ENCODE data around the gene RTN4R.
A peak's percentile ranks its signal among the peaks of the same experiment; 100 is the strongest.
"Not testable (repeated sequence)": the region's sequence is repeated elsewhere in the genome, so short reads cannot be mapped to it uniquely, and the experiment has no call there.

RTN4R gene

DNA sequence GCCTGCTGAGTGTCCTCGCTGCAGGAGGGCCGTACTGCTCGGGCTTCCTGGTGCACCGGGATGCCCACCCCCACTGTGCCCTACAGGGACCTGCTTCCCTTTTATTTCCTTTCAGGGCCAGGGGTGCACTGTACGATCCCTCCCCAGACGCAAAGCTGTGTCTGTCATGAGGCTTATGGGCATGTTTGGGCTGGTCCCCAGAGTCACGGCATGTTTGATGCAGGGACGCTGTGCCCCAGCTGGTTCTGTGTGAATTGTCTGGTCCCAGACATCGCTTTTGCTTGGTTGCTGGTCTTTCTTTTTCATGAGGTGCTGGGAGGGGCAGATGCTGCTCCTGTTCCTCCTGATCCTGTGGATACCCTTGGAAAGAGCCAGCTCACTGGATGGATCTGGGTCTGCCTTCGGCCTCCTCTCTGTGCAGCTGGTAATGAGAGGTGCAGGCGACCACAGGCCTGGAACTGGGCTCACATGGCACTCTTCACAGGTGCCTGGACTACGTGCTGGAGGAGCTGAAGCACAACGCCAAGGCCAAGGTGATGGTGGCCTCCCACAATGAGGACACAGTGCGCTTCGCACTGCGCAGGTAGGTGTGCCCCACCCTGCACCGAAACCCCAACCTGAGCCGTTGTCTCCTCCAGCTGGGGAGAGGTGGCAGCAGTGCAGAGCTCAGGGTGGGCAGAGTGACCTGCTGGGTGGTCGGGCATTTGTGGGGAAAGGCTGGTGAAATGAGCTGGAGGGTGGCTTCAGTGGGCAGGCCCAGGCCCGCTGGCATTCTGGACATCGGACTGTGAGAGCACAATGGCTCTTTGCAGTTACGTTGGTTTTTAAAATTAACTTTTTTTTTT, 40.9 kb upstream of the RTN4R start:
- not testable (repeated sequence) for H2BK5ac ChIP-seq (ENCODE audit: low read depth, low read length, poor library complexity, severe bottlenecking); H3K14ac ChIP-seq (ENCODE audit: low read length in 2 of 2); H2BK120ac ChIP-seq (ENCODE audit: low read depth, low read length); H2BK15ac ChIP-seq (ENCODE audit: low read depth, poor library complexity, severe bottlenecking); H3K23ac ChIP-seq (ENCODE audit: low read length in 2 of 2); H4K8ac ChIP-seq (ENCODE audit: low read length); H3K36me3 ChIP-seq (ENCODE audit: control insufficient read depth in 1 of 2, insufficient read depth in 2 of 2, low read depth in 1 of 2, low read length in 2 of 2); H3K4ac ChIP-seq (ENCODE audit: low read depth in 1 of 2, low read length in 2 of 2); H4K91ac ChIP-seq (ENCODE audit: low read length); H2AK5ac ChIP-seq (ENCODE audit: low read length, severe bottlenecking); H3K4me1 ChIP-seq (ENCODE audit: control insufficient read depth, insufficient read depth, low read depth, low read length); H2BK12ac ChIP-seq (ENCODE audit: low read length in 2 of 2); DNase-seq; H3K9ac ChIP-seq (ENCODE audit: low read length); H3K9me3 ChIP-seq (ENCODE audit: control insufficient read depth, low read length); H2AFZ ChIP-seq (ENCODE audit: low read depth, low read length); H3K4me2 ChIP-seq (ENCODE audit: low read length, poor library complexity, severe bottlenecking); H3K4me3 ChIP-seq (ENCODE audit: insufficient read depth in 1 of 2, low read depth in 1 of 2, low read length in 2 of 2); H3K27ac ChIP-seq (ENCODE audit: low read length, poor library complexity, severe bottlenecking); H3K79me1 ChIP-seq (replicated peaks; ENCODE audit: low read length, poor library complexity, severe bottlenecking)
- WGBS: 91% methylated on average over 18 of the region's 22 CpGs
- Histone ChIP-seq H3K27me3 (ENCODE audit: control insufficient read depth in 1 of 2, insufficient read depth in 1 of 2, low read length in 2 of 2) (peaks cover 0 to 11% of the 10 kb centered on the region in 2 experiments), H3K18ac (ENCODE audit: low read depth in 1 of 2, low read length in 2 of 2) (peak overlapping the region in 1 of 2 experiments; percentile 26)

- Histone ChIP-seq H3K27me3 (ENCODE audit: control insufficient read depth in 1 of 2, insufficient read depth in 1 of 2, low read length in 2 of 2) (peaks cover 3 to 19% of the 10 kb centered on the region in 2 experiments), H4K91ac (ENCODE audit: low read length) (peak overlapping the region; percentile 50)
- H2BK5ac ChIP-seq (ENCODE audit: low read depth, low read length, poor library complexity, severe bottlenecking); H3K9ac ChIP-seq (ENCODE audit: low read length); H3K4me3 ChIP-seq (ENCODE audit: insufficient read depth in 1 of 2, low read depth in 1 of 2, low read length in 2 of 2); H3K4me2 ChIP-seq (ENCODE audit: low read length, poor library complexity, severe bottlenecking); H3K4me1 ChIP-seq (ENCODE audit: control insufficient read depth, insufficient read depth, low read depth, low read length); H2BK15ac ChIP-seq (ENCODE audit: low read depth, poor library complexity, severe bottlenecking); H2BK120ac ChIP-seq (ENCODE audit: low read depth, low read length); H3K36me3 ChIP-seq (ENCODE audit: control insufficient read depth in 1 of 2, insufficient read depth in 2 of 2, low read depth in 1 of 2, low read length in 2 of 2); DNase-seq; H3K18ac ChIP-seq (ENCODE audit: low read depth in 1 of 2, low read length in 2 of 2); H2AK5ac ChIP-seq (ENCODE audit: low read length, severe bottlenecking); H3K14ac ChIP-seq (ENCODE audit: low read length in 2 of 2); H3K27ac ChIP-seq (ENCODE audit: low read length, poor library complexity, severe bottlenecking); H3K9me3 ChIP-seq (ENCODE audit: control insufficient read depth, low read length); H3K23ac ChIP-seq (ENCODE audit: low read length in 2 of 2); H2BK12ac ChIP-seq (ENCODE audit: low read length in 2 of 2); H2AFZ ChIP-seq (ENCODE audit: low read depth, low read length); H3K79me1 ChIP-seq (replicated peaks; ENCODE audit: low read length, poor library complexity, severe bottlenecking); H3K4ac ChIP-seq (ENCODE audit: low read depth in 1 of 2, low read length in 2 of 2); H4K8ac ChIP-seq (ENCODE audit: low read length): not testable (repeated sequence)
- 88% methylated on average over 10 of the region's 14 CpGs for whole genome bisulfite sequencing
These were observed 39.6 kb upstream of the RTN4R start for GRCh38 chr22:20307448-20308447.

DNA sequence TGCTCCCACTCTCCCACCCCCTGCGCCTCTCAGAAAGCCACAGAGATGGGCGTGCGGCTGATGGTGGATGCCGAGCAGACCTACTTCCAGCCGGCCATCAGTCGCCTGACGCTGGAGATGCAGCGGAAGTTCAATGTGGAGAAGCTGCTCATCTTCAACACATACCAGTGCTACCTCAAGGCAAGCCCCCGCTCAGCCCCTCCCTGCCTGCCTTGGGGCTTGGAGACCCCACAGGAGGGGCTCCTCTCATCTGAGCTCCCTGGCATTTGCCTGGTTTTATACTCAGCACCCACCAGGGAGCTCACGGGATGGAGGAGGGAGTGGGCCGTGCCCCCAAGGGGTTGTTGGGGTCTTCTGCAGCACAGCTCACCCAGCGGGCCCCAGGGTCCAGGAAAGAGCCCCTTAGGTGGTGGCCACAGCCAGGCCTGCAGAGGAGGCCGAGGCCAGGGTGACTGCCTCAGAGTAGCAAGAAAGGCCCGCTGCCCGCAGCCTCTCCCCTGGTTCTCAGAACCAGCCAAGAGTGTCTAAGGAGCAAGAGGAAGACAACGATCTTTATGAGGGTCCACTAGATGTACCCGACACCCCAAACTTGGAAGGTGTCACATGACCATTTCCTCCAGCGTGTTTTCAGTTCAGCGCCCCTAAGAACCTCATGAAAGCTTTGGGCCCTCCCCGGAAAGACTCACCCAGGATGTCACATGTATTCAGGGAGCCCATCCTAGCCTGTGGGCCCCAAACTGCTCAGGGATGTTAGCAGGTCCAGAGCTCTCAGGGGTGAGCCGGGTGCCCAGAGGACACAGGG, 38.7 kb upstream of the RTN4R start:
- H3K9me3 ChIP-seq (ENCODE audit: control insufficient read depth, low read length); H4K8ac ChIP-seq (ENCODE audit: low read length); H3K4me3 ChIP-seq (ENCODE audit: insufficient read depth in 1 of 2, low read depth in 1 of 2, low read length in 2 of 2): not testable (repeated sequence)

More for the DNA sequence above, 38.7 kb upstream of the RTN4R start:
- H2BK12ac ChIP-seq (ENCODE audit: low read length in 2 of 2); DNase-seq; H3K27ac ChIP-seq (ENCODE audit: low read length, poor library complexity, severe bottlenecking); H3K14ac ChIP-seq (ENCODE audit: low read length in 2 of 2); H3K9ac ChIP-seq (ENCODE audit: low read length); H2BK15ac ChIP-seq (ENCODE audit: low read depth, poor library complexity, severe bottlenecking); H3K79me1 ChIP-seq (replicated peaks; ENCODE audit: low read length, poor library complexity, severe bottlenecking); H4K91ac ChIP-seq (ENCODE audit: low read length); H3K18ac ChIP-seq (ENCODE audit: low read depth in 1 of 2, low read length in 2 of 2); H2BK5ac ChIP-seq (ENCODE audit: low read depth, low read length, poor library complexity, severe bottlenecking); H3K4ac ChIP-seq (ENCODE audit: low read depth in 1 of 2, low read length in 2 of 2); H3K4me2 ChIP-seq (ENCODE audit: low read length, poor library complexity, severe bottlenecking); H2AK5ac ChIP-seq (ENCODE audit: low read length, severe bottlenecking); H3K36me3 ChIP-seq (ENCODE audit: control insufficient read depth in 1 of 2, insufficient read depth in 2 of 2, low read depth in 1 of 2, low read length in 2 of 2); H3K4me1 ChIP-seq (ENCODE audit: control insufficient read depth, insufficient read depth, low read depth, low read length); H2AFZ ChIP-seq (ENCODE audit: low read depth, low read length); H2BK120ac ChIP-seq (ENCODE audit: low read depth, low read length); H3K23ac ChIP-seq (ENCODE audit: low read length in 2 of 2): not testable (repeated sequence)
- WGBS: 91% methylated on average over 20 of the region's 21 CpGs
- peaks cover 9 to 27% of the 10 kb centered on the region in 2 experiments for H3K27me3 ChIP-seq (ENCODE audit: control insufficient read depth in 1 of 2, insufficient read depth in 1 of 2, low read length in 2 of 2)

Data from mesenchymal stem cell (in vitro differentiated cells and primary cell).